ENCODE results near the gene PLXDC1. TPM values are rescaled to one million over a fixed set of nuclear protein-coding genes. Genes with fewer than 3 reads are reported as not detected.
"Not testable (repeated sequence)": the region's sequence is repeated elsewhere in the genome, so short reads cannot be mapped to it uniquely, and the experiment has no call there.

PLXDC1 gene
- total RNA-seq, 4 donors from 2014 or later: 0.49 to 4.5 (median 2.4) TPM

- ATAC-seq (no peak), DNase-seq (no peak)
- no peaks in the 10 kb centered on the region for H3K27me3 ChIP-seq
- H3K27ac ChIP-seq: no peak overlapping the region
- no peak overlapping the region for H3K4me3 ChIP-seq
- no peaks in the 10 kb centered on the region for H3K4me1 ChIP-seq
- H3K9me3 ChIP-seq: no peaks in the 10 kb centered on the region
- H3K36me3 ChIP-seq: no peaks in the 10 kb centered on the region
- in situ Hi-C loops (cut with MboI; ENCODE audit: low sequenced_read_pairs in 4 of 4) (no loop called here), intact Hi-C loops (cut with DNase I; ENCODE audit: low total_unique reads) (no loop called here)
- no peak for TF ChIP-seq CTCF (IDR thresholded peaks at IDR 0.05 in 4 of 5, conservative IDR thresholded peaks at IDR 0.05 in 1 of 5)
- no peak for TF ChIP-seq POLR2A (IDR thresholded peaks at IDR 0.05)
These were observed 25.0 kb downstream of the PLXDC1 start for GRCh38 chr17:39126436-39126835.

DNA sequence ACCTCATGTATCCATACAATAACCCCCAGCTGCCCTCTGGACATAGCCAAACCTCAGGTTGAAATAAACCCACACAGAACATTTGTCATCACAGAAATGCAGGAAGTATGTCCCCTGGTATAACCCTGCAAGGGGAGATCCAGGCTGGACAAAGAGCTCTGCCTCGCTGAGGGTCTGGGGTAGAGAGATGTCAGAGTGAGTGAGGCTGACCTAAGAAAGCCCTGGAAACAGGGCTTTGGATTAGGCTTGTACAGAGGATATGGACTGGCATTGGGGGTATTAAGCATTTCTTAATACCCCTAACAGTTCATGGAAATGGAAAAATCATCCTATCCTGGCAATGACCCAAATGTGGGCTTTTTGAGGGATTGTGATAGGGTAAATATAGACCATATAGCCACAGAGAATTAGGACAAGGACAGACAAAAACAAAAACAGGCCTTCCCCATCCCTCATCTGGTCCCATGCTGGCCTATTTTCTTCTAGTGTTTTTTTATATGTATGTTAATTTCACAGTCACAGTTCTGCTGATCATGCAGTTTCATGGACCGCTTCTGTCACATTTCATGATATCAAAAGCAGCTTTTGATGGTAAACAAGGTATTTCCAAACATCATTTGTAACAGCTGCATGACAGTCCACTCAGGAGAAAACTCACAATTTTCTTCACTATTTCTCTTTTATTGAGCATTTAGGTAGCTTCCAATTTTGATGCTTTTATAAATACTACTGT lies 26.1 kb downstream of the PLXDC1 start:
- Histone ChIP-seq H3K9me3 (no peaks in the 10 kb centered on the region), H3K27me3 (no peaks in the 10 kb centered on the region), H3K4me1 (no peaks in the 10 kb centered on the region), H3K36me3 (no peaks in the 10 kb centered on the region), H3K4me3 (no peak overlapping the region), H3K27ac (no peak overlapping the region)
- ATAC-seq (no peak), DNase-seq (no peak)
- intact Hi-C loops (cut with DNase I; ENCODE audit: low total_unique reads) (no loop called here), in situ Hi-C loops (cut with MboI; ENCODE audit: low sequenced_read_pairs in 4 of 4) (no loop called here)
- TF ChIP-seq POLR2A (IDR thresholded peaks at IDR 0.05): no peak
- no peak for TF ChIP-seq CTCF (IDR thresholded peaks at IDR 0.05 in 4 of 5, conservative IDR thresholded peaks at IDR 0.05 in 1 of 5)

DNA sequence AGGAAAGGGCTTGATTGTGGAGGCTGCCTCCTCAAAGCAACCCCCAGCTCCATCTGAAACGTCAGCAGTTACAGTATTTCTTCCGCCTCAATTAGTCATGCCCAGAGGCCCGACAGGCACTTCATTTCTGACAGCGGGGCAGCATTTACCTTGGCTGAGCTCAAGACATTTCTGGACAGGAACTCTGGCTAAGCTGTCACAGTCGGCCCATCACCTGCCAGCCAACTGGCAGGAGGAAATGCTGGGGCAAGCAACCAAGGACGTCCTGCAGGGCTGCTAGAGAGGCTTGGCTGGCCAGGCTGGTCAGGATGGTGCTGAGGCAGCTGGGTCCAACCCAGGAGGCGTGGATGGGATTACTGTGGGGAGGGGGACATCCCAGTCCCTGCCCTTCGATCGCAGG lies 27.8 kb downstream of the PLXDC1 start:
- peak; percentile 47 to 66 for ATAC-seq

DNA sequence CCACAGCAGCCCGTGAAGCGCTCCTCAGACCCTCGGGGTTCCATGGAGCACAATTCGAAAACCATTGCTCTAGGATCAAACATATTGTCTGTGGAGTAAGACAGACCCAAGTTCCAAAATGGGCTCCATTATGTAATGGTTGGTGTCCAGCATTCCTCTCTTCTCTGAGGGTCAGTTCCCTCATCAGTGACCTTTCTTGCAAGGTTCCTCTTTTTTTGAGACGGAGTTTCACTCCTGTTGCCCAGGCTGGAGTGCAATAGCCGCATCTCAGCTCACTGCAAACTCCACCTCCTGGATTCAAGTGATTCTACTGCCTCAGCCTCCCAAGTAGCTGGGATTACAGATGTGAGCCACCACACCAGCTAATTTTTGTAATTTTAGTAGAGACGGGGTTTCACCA lies 28.4 kb downstream of the PLXDC1 start:
- TF ChIP-seq CTCF (IDR thresholded peaks at IDR 0.05 in 4 of 5, conservative IDR thresholded peaks at IDR 0.05 in 1 of 5) (no peak), POLR2A (IDR thresholded peaks at IDR 0.05) (no peak)
- Histone ChIP-seq H3K9me3 (no peaks in the 10 kb centered on the region), H3K4me1 (no peaks in the 10 kb centered on the region), H3K27me3 (no peaks in the 10 kb centered on the region), H3K4me3 (no peak overlapping the region), H3K36me3 (no peaks in the 10 kb centered on the region), H3K27ac (no peak overlapping the region)
- intact Hi-C loops (cut with DNase I; ENCODE audit: low total_unique reads) (no loop called here), in situ Hi-C loops (cut with MboI; ENCODE audit: low sequenced_read_pairs in 4 of 4) (no loop called here)
- DNase-seq (no peak), ATAC-seq (no peak)

More for the DNA sequence above, 27.8 kb downstream of the PLXDC1 start:
- H3K4me3 ChIP-seq: no peak overlapping the region
- H3K27me3 ChIP-seq: no peaks in the 10 kb centered on the region
- in situ Hi-C loops (cut with MboI; ENCODE audit: low sequenced_read_pairs in 4 of 4) (no loop called here), intact Hi-C loops (cut with DNase I; ENCODE audit: low total_unique reads) (no loop called here)
- no peaks in the 10 kb centered on the region for H3K36me3 ChIP-seq
- peak in 1 of 2 donors; percentile 35 for DNase-seq
- H3K4me1 ChIP-seq: no peaks in the 10 kb centered on the region
- no peaks in the 10 kb centered on the region for H3K9me3 ChIP-seq
- H3K27ac ChIP-seq: no peak overlapping the region
- TF ChIP-seq CTCF (IDR thresholded peaks at IDR 0.05 in 4 of 5, conservative IDR thresholded peaks at IDR 0.05 in 1 of 5) (no peak), POLR2A (IDR thresholded peaks at IDR 0.05) (no peak)

DNA sequence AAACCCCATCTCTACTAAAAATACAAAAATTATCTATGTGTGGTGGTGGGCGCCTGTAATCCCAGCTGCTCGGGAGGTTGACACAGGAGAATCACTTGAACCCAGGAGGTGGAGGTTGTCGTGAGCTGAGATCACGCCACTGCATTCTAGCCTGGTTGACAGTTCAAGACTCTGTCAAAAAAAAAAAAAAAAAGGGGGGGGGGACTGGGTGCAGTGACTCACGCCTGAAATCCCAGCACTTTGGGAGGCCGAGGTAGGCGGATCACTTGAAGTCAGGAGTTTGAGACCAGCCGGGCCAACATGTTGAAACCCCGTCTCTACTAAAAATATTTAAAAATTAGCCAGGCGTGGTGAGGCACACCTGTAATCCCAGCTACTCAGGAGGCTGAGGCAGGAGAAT lies 29.5 kb downstream of the PLXDC1 start:
- H3K4me1 ChIP-seq; in situ Hi-C loops (cut with MboI; ENCODE audit: low sequenced_read_pairs in 4 of 4); DNase-seq; H3K27me3 ChIP-seq; H3K36me3 ChIP-seq; H3K4me3 ChIP-seq; H3K9me3 ChIP-seq; ATAC-seq; H3K27ac ChIP-seq; intact Hi-C loops (cut with DNase I; ENCODE audit: low total_unique reads): not testable (repeated sequence)

Data from gastrocnemius medialis (tissue), 4 donors.